ENCODE measurements around the gene ATP2B2. TPM values are rescaled to one million over a fixed set of nuclear protein-coding genes. Genes with fewer than 3 reads are reported as not detected.

ATP2B2 gene
- polyA plus RNA-seq, 4 donors = 0.34 to 0.89 (median 0.46) TPM

DNA sequence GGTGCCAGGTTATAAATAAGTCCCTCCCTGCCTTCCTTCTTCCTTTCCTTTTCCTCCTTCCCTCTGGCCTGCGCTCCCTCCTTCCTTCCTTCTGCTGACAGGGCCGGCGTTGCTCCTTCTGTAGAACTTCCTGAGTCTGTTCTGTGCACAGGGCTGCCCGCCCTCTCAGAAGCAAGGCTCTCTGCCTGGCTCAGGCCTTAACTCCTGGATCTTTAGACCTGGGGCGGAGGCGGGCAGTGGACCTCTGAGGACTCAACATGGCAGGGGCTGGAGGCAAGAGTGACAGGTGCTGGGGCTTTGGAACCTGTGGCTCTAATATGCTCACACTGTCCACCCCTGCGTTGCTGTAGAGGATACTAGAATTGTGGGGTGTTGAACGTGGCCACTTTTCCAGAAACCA, 98.0 kb downstream of the ATP2B2 start:
- no peak for DNase-seq (ENCODE audit: low read depth in 4 of 4, low spot score in 3 of 4)

- DNase-seq (ENCODE audit: low read depth in 4 of 4, low spot score in 3 of 4) = no peak
These were observed 99.0 kb downstream of the ATP2B2 start for GRCh38 chr3:10406414-10406813.

GRCh38 chr3:10405816-10406215, 99.6 kb downstream of the ATP2B2 start:
- DNase-seq (ENCODE audit: low read depth in 4 of 4, low spot score in 3 of 4) = no peak

DNA sequence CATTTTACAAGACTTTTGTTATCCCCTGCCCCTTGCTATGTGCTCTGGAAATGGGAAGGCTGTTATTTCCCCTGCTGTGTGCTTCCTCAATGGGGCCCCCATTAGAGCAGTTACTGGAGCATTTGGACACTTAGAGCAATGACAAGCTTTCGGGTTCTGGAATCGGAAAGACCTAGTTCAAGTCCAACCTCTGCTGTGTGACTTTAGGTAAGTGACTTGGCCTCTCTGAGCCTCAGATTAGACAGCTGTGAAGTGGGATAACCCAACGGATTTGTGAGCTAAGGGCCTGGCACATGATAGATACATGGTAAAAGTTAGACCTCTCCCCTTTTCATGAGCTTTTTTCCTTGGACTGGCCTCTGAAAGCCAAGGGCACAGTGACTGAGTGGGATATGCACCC, 100.5 kb downstream of the ATP2B2 start:
- DNase-seq (ENCODE audit: low read depth in 4 of 4, low spot score in 3 of 4) = no peak

- DNase-seq (ENCODE audit: low read depth in 4 of 4, low spot score in 3 of 4) = no peak
These were observed 101.0 kb downstream of the ATP2B2 start for GRCh38 chr3:10404377-10404776.

DNA sequence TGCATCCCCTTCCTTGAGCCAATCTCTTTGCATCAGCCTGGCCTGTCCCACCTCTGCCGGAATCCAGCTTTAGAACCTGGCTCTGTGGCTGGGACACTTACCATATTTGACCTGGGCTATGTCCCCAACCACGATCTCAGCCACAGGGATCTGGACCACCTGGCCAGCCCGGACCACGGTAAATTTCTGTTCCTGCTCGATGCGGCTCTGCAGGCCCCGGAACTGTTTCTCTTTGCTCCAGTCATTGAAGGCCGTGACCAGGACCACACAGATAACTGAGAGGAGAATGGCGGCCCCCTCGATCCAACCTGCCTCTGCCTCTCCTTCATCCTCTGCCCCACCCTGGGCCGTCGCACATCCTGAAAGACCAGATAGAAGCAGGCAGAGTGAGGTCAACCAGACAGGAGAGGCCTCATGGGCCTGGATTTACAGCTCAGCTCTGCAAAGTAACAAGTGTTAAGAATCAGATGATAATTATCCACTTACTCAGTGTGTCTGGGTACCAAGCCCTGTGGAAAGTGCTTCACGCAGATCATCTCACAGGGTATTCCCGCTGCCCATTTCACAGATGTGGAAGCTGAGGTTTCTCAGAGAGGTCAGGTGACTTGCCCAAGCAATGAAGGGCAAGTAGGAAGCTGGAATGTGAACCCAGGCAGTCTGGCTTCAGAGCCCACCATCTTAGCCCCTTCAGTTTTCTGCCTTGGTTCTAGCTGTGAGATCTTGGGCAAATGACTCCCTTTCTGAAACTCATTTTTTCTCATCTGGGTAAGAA, 103.2 kb downstream of the ATP2B2 start:
- DNase-seq (ENCODE audit: low read depth in 4 of 4, low spot score in 3 of 4) = no peak

- no peak for DNase-seq (ENCODE audit: low read depth in 4 of 4, low spot score in 3 of 4)
These were observed 104.5 kb downstream of the ATP2B2 start for GRCh38 chr3:10400749-10401495.

DNA sequence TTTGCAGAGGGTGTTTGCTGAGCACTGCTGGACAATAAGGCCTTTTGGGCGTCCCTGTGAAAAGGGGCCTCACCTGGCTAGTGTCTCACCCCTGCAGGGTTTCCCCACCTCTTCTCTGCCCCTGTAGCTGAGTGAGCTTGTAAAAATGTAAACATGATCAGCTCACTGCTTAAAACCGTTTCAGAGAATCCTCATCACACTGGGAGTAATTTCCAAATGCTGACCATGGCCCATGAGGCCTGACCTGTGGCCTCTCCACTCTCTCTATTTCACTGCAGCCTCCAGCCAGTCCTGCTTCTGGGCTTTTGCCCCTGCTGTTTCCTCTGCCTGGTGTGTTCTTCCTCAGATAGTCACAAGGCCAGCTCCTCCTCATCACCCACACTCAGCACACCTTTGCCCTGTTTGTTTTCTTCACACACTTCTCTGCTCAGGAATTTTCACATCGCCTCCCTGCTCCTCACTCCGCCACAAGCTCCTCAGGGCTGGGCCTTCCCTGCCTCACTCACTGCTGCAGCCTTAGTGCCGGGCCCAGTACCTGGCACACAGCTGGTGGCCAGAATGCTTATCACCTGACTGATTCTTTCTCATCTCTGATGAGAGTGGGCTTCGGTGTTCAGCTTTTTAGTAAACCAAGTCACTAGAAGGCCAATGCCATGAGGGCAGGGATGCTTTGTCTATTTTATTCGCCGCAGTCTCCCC, 105.2 kb downstream of the ATP2B2 start:
- no peak for DNase-seq (ENCODE audit: low read depth in 4 of 4, low spot score in 3 of 4)

DNA sequence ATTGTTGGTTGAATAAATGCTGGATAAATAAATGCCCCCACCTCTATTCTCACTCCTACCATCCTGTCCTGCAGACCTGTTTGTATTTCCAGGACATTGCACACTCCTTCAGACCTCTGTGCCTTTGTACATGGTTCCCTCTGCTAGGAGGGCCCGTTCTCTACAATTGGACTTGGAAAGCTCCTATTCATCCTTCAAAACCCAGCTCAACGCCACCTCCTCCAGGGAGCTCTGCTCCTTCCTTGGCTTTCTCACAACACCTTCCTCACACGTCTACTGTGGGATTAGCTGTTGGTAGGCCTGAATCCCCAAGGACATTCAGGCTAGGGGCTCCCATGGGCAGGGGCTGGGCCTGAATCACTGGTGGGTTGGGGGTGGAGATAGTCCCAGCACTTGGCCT, 105.8 kb downstream of the ATP2B2 start:
- DNase-seq (ENCODE audit: low read depth in 4 of 4, low spot score in 3 of 4) = no peak

GRCh38 chr3:10398341-10398740, 107.0 kb downstream of the ATP2B2 start:
- DNase-seq (ENCODE audit: low read depth in 4 of 4, low spot score in 3 of 4) = no peak

- DNase-seq (ENCODE audit: low read depth in 4 of 4, low spot score in 3 of 4) = no peak
These were observed 107.5 kb downstream of the ATP2B2 start for GRCh38 chr3:10397879-10398278.

DNA sequence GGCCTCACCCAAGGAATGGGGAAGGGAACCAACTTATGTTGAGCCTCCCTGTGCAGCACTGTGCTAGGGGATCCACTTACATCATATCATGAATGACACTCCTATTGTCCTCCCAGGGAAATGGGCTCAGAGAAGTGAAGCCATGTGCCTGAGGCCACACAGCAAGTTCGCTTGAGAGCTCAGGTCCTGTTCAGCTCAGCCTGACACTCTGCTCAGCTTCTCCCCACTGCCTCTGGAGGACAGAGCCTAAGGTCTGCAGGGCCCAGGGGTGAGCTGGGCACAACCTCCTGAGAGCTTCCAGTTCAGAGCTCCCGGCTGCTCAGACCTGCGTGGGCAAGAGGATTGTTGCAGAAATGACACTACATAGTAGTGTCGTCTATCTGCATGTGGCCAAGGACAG, 108.5 kb downstream of the ATP2B2 start:
- no peak for DNase-seq (ENCODE audit: low read depth in 4 of 4, low spot score in 3 of 4)

- DNase-seq (ENCODE audit: low read depth in 4 of 4, low spot score in 3 of 4) = no peak
These were observed 109.3 kb downstream of the ATP2B2 start for GRCh38 chr3:10396083-10396482.

DNA sequence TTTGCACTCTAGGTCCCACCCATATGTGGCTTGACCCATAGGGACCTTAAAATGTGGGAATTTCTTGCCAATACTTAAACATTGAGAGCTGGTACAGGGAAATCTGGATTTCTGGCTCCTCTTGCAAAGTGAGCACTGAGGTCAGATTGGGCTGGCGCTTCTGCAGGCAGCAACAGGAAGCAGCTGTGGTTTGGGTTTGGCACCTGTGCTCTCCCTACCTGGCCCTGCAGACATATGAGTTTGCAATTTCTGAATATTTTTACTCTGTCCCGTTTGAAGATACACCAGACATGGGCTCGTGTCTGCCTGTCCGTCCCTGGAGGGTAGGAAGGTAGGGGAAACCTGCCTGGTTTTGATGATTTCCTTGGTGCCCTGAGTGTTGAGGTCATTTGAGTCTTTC, 109.7 kb downstream of the ATP2B2 start:
- no peak for DNase-seq (ENCODE audit: low read depth in 4 of 4, low spot score in 3 of 4)

- no peak for DNase-seq (ENCODE audit: low read depth in 4 of 4, low spot score in 3 of 4)
These were observed 110.2 kb downstream of the ATP2B2 start for GRCh38 chr3:10395196-10395595.

GRCh38 chr3:10394491-10395025, 110.8 kb downstream of the ATP2B2 start:
- DNase-seq (ENCODE audit: low read depth in 4 of 4, low spot score in 3 of 4) = no peak

GRCh38 chr3:10393514-10393913, 111.9 kb downstream of the ATP2B2 start:
- DNase-seq (ENCODE audit: low read depth in 4 of 4, low spot score in 3 of 4) = no peak

- DNase-seq (ENCODE audit: low read depth in 4 of 4, low spot score in 3 of 4) = no peak
These were observed 112.4 kb downstream of the ATP2B2 start for GRCh38 chr3:10392906-10393461.

DNA sequence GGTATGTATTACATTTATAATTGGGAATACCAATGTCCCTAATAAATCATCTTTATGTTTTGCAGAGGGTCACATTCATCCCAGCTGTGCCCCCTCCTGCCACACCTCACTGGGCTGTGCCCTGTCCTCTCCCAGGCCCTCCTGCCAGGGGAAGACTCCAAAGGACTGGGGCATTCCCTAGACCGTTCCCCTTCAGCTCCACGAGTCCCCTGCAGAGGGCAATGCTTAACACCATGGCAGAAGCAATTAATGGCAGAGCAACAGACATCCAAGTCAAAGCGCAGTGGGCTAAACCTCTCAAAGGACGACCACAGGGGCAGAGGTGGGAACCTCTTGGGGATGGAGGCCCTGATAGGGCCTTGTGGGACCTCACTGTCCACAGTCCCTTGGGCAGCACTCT, 113.1 kb downstream of the ATP2B2 start:
- DNase-seq (ENCODE audit: low read depth in 4 of 4, low spot score in 3 of 4) = no peak

DNA sequence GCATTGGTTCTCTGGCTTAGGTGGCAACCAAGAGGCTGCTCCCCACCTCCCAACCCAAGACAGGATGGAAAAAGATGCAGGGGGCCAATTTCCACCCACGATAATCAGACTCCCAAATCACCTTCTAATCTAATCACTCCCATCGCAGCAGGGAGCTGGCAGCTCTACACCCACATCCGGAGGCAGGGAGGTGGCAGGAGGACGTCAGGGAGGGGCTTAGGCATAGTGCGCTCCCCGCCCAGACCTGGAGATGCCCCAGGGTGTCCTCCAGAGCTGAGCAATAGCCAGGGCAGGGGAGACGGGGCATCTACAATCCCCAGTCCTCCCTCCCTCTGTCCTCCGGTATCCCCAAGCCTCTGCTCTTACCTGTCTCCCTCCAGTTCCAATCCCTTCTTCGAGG, 114.0 kb downstream of the ATP2B2 start:
- DNase-seq (ENCODE audit: low read depth in 4 of 4, low spot score in 3 of 4) = no peak

All from left renal pelvis (tissue), 4 donors.